ENCODE measurements around the gene AHNAK.

GRCh38 chr11:62543680-62544444 lies 2.7 kb downstream of the AHNAK start:
- TF ChIP-seq CTCF (conservative IDR thresholded peaks at IDR 0.05 in 1 of 2, IDR thresholded peaks at IDR 0.05 in 1 of 2; ENCODE audit: low read depth in 1 of 2, low read length in 2 of 2), result no peak
- TF ChIP-seq EZH2 (IDR thresholded peaks at IDR 0.05; ENCODE audit: low read length, missing control alignments), result no peak

Data from fibroblast of lung (primary cell).